Hepatocyte (in vitro differentiated cells): ENCODE results near the gene TBL3.

Source experiments
- CTCF ChIP-seq: fragments of 200-600 bp; sonication (generic); IDR thresholded peaks from 2 replicates; pipeline ENCODE4 v1.5.1; 2016; ENCODE audit warnings: antibody characterized with exemption, mild to moderate bottlenecking; ENCODE audit not compliant: poor library complexity
- EZH2 ChIP-seq: fragments of 200-600 bp; sonication (generic); IDR thresholded peaks from 2 replicates; pipeline ENCODE4 v1.6.1; 2016; ENCODE audit warnings: antibody characterized with exemption, mild to moderate bottlenecking, borderline replicate concordance

GRCh38 chr16:1922357-1922756, 49.5 kb upstream of the TBL3 start:
- TF ChIP-seq CTCF (no peak), EZH2 (no peak)
